Cardiac atrium fibroblast (primary cell): ENCODE results near the gene SLAMF7. TPM values are rescaled to one million over a fixed set of nuclear protein-coding genes. Genes with fewer than 3 reads are reported as not detected.

Source experiments
- total RNA-seq: library from RNA; depleted of rRNA; stranded (reverse); fragments of >200 nt; gene quantifications from 2 replicates; pipeline ENCODE4 v1.2.3, GENCODE V29; 2015

SLAMF7 gene, protein sequence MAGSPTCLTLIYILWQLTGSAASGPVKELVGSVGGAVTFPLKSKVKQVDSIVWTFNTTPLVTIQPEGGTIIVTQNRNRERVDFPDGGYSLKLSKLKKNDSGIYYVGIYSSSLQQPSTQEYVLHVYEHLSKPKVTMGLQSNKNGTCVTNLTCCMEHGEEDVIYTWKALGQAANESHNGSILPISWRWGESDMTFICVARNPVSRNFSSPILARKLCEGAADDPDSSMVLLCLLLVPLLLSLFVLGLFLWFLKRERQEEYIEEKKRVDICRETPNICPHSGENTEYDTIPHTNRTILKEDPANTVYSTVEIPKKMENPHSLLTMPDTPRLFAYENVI
- not detected in 2 replicates for total RNA-seq

GRCh38 chr1:160739098-160739511 lies at the start of gene SLAMF7:
SLAMF7 (plus strand) TSS chr1:160739247; CDS start chr1:160739302, 55 bp downstream.

DNA sequence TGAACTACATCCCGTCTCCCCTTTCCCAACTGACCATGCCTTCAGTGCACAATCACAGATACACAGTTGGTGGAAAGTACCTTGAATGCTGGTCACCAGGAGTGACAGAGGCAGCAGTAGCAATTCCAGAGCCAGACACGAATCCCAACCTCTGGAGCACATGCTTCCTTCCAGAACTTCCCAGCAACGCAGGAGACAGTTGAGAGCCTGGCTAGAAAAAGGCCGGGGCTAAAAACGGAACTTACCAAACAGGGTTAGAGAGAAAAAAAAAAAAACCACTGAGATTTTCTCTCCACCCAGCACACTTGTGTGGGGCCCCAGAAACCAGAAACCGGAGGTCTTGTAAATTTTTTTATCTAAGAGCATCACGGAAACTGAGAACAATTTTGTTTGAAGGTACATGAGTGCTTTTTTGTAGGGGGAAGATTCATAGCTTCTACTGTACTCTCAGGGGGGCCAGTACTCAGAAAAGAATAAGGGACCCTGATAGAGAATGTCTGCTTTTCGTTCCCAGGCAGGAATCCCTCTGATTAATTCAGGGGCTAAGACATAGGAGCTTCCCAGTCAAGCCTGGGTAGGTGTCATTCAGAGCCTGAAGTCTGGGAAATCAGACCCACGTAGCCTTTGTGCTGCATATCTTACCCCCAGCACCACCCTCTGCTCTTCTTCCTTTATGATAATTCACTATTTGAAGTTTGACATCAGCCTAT lies 27.3 kb upstream of the SLAMF7 start, which contains the start of gene CD48:
Gene CD48, minus strand, starts transcription at position 221 of the 710 bp plus-strand sequence. Its CDS starts 59 bp downstream, at position 162.

GRCh38 chr1:160795951-160796383 lies 56.9 kb downstream of the SLAMF7 start, which contains the start of gene LY9:
LY9 (plus strand) TSS chr1:160796174; CDS start chr1:160796188, 14 bp downstream.

Other genes with a start within 250 kb of the SLAMF7 start
- not detected in 2 replicates for gene SLAMF6, start 216.0 kb upstream of the SLAMF7 start, total RNA-seq
- gene CD84, start 159.8 kb upstream of the SLAMF7 start, total RNA-seq: not detected in 2 replicates
- gene SLAMF1, start 92.2 kb upstream of the SLAMF7 start, total RNA-seq: 0.16 TPM in 1 of 2 replicates, not detected in the other
- gene CD48, start 27.4 kb upstream of the SLAMF7 start, total RNA-seq: not detected in 2 replicates
- gene LY9, start 56.9 kb downstream of the SLAMF7 start, total RNA-seq: not detected in 2 replicates
- 0.65 TPM in 1 of 2 replicates, not detected in the other for gene CD244, start 123.6 kb downstream of the SLAMF7 start, total RNA-seq
- 0.65 and 1.8 TPM in 2 replicates for gene ITLN1, start 145.9 kb downstream of the SLAMF7 start, total RNA-seq
- not detected in 2 replicates for gene ITLN2, start 215.6 kb downstream of the SLAMF7 start, total RNA-seq